Spleen (tissue), 11 donors: Measurements from ENCODE around the gene BSPRY. TPM values are rescaled to one million over a fixed set of nuclear protein-coding genes. Genes with fewer than 3 reads are reported as not detected.

Experiments used
- DNase-seq: peaks from one replicate; pipeline ENCODE4 v3.0.0-alpha.2; 2020
- H3K27ac ChIP-seq, 8 donors: fragments of 200-600 bp; sonication (generic) in 7 of 8; 1 replicate in 4 of 8; 2 replicates in 4 of 8; pipeline versions ENCODE4 v1.5.0 to v1.8.0; 2016 to 2021; ENCODE audit warnings: inconsistent platforms in 4 of 8, mild to moderate bottlenecking in 4 of 8, moderate library complexity in 1 of 8
- H3K27me3 ChIP-seq, 7 donors: fragments of 200-600 bp; sonication (generic) in 6 of 7; replicated peaks in 1 of 7; 1 replicate in 4 of 7; 2 replicates in 3 of 7; pipeline versions ENCODE4 v1.5.0 to v1.8.0; 2016 to 2021; ENCODE audit warnings: inconsistent platforms in 3 of 7, mild to moderate bottlenecking in 1 of 7
- H3K36me3 ChIP-seq, 6 donors: fragments of 200-600 bp; sonication (generic) in 5 of 6; 1 replicate in 4 of 6; 2 replicates in 2 of 6; pipeline versions ENCODE4 v1.5.0 to v1.8.0; 2016 to 2021; ENCODE audit warnings: inconsistent platforms in 2 of 6
- H3K4me1 ChIP-seq, 6 donors: fragments of 200-600 bp; sonication (generic) in 5 of 6; 1 replicate in 3 of 6; 2 replicates in 3 of 6; pipeline versions ENCODE4 v1.5.0 to v1.8.0; 2016 to 2021; ENCODE audit warnings: inconsistent platforms in 3 of 6
- H3K4me3 ChIP-seq, 8 donors: fragments of 200-600 bp; sonication (generic) in 7 of 8; 1 replicate in 4 of 8; 2 replicates in 4 of 8; pipeline versions ENCODE4 v1.5.0 to v1.8.0; 2016 to 2021; ENCODE audit warnings: inconsistent platforms in 4 of 8, mild to moderate bottlenecking in 4 of 8, moderate library complexity in 2 of 8
- H3K9me3 ChIP-seq, 8 donors: fragments of 200-600 bp; sonication (generic) in 7 of 8; 1 replicate in 4 of 8; 2 replicates in 4 of 8; pipeline versions ENCODE4 v1.5.0 to v1.8.0; 2016 to 2021; ENCODE audit warnings: inconsistent platforms in 4 of 8
- POLR2A ChIP-seq, 3 donors: fragments of 450-650 bp; IDR thresholded peaks; one replicate each; pipeline ENCODE4 v1.5.1; 2017; ENCODE audit warnings: antibody characterized with exemption in 3 of 3, mild to moderate bottlenecking in 1 of 3
- POLR2AphosphoS5 ChIP-seq, 3 donors: sonication (generic); formaldehyde crosslinking; IDR thresholded peaks; one replicate each; pipeline ENCODE4 v1.5.1; 2017; ENCODE audit warnings: antibody characterized with exemption in 3 of 3
- WGBS, 5 donors: extraction: QIAGEN DNeasy Blood & Tissue Kit in 3 of 5; methylation state at CpG; one replicate each; pipeline versions ENCODE4 v1.1.5 to v1.1.7; 2013 to 2018; 5-methylcytosine and 5-hydroxymethylcytosine counted together
- intact Hi-C: fragments of 100-400 bp; cut with DNase I; formaldehyde crosslinking; loops from one replicate; pipeline ENCODE4 v1.15.0; 2023; ENCODE audit warnings: low total_unique reads
- polyA plus RNA-seq, 3 donors: library from polyadenylated mRNA; stranded (reverse); fragments of 200-250 nt; gene quantifications; one replicate each; pipeline ENCODE4 v1.2.1, GENCODE V29; 2013
- total RNA-seq, 7 donors: library from RNA; depleted of rRNA in 3 of 7; stranded (reverse); fragments of >200 nt in 3 of 7; fragmentation: NEBNext Ultra II Directional in 4 of 7; extraction: Animal tissue kit (Norgen Biotek cat#: 25700) in 4 of 7; gene quantifications; one replicate each; pipeline versions ENCODE4 v1.1.0 to v1.2.1, GENCODE V29; 2016 to 2021
- TF ChIP-seq, protein P1 (sequence below), 11 experiments: fragments of 200-600 bp in 7 of 11; fragments of 450-650 bp in 4 of 11; sonication (generic) in 4 of 11; IDR thresholded peaks in 8 of 11; conservative IDR thresholded peaks in 3 of 11; 1 replicate in 7 of 11; 2 replicates in 4 of 11; pipeline versions ENCODE4 v1.4.0 to v1.8.0; 2016 to 2021; ENCODE audit warnings: antibody characterized with exemption in 11 of 11, inconsistent platforms in 4 of 11, mild to moderate bottlenecking in 1 of 11
- donor health status: healthy with polysubstance abuse.
- donor health status: DM: no; HTN: no; CAD: no; lungs with moderate emphysema.
- donor health status: DM: no; HTN: no; CAD: no.
- donor health status: Bipolar disorder and iron deficiency.
- donor health status: healthy.
- donor health status: DM: no; HTN: no; CAD: no.
- donor health status: DM: yes; HTN: yes; CAD: no.

BSPRY gene
- total and polyA plus RNA-seq, 10 donors = 0.26 to 1.7 (median 0.78) TPM

DNA sequence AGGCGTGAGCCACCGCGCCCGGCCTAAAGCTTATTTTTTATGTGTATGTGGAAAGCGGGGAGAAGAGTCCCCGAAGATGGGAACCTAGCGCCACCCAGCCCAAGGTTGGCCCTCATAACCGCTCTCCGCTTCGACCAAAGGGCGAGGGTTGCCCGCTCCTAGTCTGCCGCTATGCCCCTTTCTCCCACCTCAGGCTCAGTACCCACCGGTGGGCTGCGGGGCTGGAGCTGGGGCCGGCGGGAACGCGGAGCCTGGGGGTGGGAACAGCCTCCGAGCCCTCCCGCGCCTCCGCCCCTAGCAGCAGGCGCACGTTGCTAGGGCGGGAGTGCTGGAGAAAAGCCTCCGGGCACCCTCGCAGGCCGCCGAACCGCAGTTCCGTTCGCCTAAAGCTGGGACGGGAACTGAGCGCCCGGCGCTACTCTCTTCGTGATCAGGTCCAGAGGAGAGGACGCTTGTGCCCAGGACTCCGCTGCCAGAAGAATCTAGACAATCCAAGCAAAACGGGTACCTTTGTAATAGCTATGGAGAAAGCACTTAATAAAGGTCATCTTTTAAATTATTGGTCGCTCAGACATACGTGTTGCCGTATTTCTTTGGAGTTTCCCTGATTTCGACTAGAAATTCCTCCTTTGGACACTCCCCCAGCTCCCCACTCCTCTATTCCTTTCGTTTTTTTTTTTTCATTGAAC lies 9.2 kb upstream of the BSPRY start, which contains the start of gene WDR31:
WDR31 (minus strand) TSS at position 265 of the 689 bp plus-strand sequence. CDS start 8,253 bp downstream, outside the sequence.
- intact Hi-C loops = no loop called here
- Histone ChIP-seq H3K27ac (peak within 1 kb of the TSS in 7 of 8 donors; percentile 51 to 77 (median 72)), H3K27me3 (no peaks in the 10 kb centered on the region), H3K4me1 (peaks cover 5 to 19% (median 13%) of the 10 kb centered on the region in 6 donors), H3K9me3 (no peaks in the 10 kb centered on the region), H3K36me3 (no peaks in the 10 kb centered on the region), H3K4me3 (peak within 1 kb of the TSS; percentile 74 to 99 (median 84))
- TF ChIP-seq POLR2A (IDR thresholded peaks at IDR 0.05) = no peak
- TF ChIP-seq, protein P1, sequence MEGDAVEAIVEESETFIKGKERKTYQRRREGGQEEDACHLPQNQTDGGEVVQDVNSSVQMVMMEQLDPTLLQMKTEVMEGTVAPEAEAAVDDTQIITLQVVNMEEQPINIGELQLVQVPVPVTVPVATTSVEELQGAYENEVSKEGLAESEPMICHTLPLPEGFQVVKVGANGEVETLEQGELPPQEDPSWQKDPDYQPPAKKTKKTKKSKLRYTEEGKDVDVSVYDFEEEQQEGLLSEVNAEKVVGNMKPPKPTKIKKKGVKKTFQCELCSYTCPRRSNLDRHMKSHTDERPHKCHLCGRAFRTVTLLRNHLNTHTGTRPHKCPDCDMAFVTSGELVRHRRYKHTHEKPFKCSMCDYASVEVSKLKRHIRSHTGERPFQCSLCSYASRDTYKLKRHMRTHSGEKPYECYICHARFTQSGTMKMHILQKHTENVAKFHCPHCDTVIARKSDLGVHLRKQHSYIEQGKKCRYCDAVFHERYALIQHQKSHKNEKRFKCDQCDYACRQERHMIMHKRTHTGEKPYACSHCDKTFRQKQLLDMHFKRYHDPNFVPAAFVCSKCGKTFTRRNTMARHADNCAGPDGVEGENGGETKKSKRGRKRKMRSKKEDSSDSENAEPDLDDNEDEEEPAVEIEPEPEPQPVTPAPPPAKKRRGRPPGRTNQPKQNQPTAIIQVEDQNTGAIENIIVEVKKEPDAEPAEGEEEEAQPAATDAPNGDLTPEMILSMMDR (IDR thresholded peaks at IDR 0.05 in 8 of 11, conservative IDR thresholded peaks at IDR 0.05 in 3 of 11) = no peak
- TF ChIP-seq POLR2AphosphoS5 (IDR thresholded peaks at IDR 0.05) = peak; percentile 80 to 88 (median 86)
- DNase-seq = peak; percentile 96
- WGBS, 5 donors = 1% methylated on average over 26 to 46 of the region's 46 CpGs

DNA sequence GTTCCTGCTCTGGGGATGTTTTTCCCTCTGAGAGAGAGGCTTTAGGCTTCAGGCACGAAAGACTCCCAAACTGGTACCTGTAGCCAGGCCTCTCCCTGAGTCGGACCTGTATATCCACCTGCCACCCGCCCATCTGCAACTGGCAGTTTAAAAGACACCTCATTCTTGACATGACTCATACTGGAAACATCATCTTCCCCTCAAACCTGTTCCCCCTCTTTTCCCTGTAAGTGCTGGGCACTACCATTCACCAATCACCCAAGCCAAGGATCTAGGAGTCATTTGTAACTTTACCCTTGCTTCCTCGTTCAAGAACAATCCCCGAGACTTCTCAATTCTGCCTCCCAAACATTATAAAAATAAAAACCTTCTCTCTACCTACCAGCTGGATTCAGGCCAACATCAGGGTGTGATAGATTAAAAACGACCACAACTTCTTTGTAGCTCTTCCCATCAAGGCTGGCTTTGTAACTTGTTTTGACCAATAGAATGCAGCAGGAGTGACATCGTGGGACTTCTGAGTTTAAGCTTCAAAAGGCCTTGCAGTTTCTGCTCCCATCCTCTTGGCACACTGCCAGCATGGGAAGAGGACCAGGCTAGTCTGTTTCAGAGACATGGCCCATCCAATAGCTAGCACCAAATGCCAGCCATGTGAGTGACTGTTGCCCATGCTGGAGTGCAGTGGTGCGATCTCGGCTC lies 7.5 kb upstream of the BSPRY start:
- H3K9me3 ChIP-seq = no peaks in the 10 kb centered on the region
- no peak for DNase-seq
- no peak overlapping the region for H3K4me3 ChIP-seq
- WGBS, 5 donors = 67 to 76% (median 74%) methylated on average over 9 of the region's 9 CpGs
- H3K27ac ChIP-seq = no peak overlapping the region
- H3K36me3 ChIP-seq = no peaks in the 10 kb centered on the region
- intact Hi-C loops = no loop called here
- peaks cover 5 to 19% (median 13%) of the 10 kb centered on the region in 6 donors for H3K4me1 ChIP-seq
- no peaks in the 10 kb centered on the region for H3K27me3 ChIP-seq
- TF ChIP-seq POLR2AphosphoS5 (IDR thresholded peaks at IDR 0.05) (no peak), POLR2A (IDR thresholded peaks at IDR 0.05) (no peak)
- TF ChIP-seq, protein P1 (IDR thresholded peaks at IDR 0.05 in 8 of 11, conservative IDR thresholded peaks at IDR 0.05 in 3 of 11) = no peak

DNA sequence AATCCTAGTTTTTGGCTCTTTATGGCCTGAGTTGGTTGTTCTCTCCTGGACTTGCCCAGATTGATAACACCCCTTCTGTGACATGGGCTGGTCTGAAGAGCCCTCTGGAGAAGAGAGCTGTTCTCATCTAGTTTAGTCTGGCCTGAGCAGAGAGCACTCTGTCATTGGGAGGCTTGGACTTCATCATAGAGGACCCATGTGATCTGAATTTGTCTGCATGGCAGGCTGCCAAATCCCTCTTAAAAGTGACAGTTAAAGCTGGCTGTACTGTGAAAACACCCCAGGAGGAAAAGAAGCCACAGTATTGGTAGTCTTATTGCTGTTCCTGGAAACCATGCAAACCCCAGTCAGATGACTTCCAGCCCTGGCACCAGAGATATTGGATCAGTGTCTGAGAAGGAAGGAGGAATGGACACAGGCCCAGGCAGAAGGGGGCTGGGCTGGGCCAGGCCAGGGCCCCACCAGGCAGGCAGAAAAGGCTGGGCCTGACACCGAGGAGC lies 5.6 kb upstream of the BSPRY start:
- Histone ChIP-seq H3K4me3 (no peak overlapping the region), H3K27ac (peak overlapping the region in 6 of 8 donors; percentile 43 to 67 (median 52)), H3K9me3 (no peaks in the 10 kb centered on the region), H3K27me3 (peaks cover 0 to 1% (median 0%) of the 10 kb centered on the region in 7 donors), H3K36me3 (no peaks in the 10 kb centered on the region), H3K4me1 (peaks cover 5 to 19% (median 13%) of the 10 kb centered on the region in 6 donors)
- WGBS, 5 donors = 39 to 60% (median 56%) methylated on average over 1 of the region's 1 CpG
- no peak for DNase-seq
- TF ChIP-seq, protein P1 (IDR thresholded peaks at IDR 0.05 in 8 of 11, conservative IDR thresholded peaks at IDR 0.05 in 3 of 11) = no peak
- TF ChIP-seq POLR2A (IDR thresholded peaks at IDR 0.05) (no peak), POLR2AphosphoS5 (IDR thresholded peaks at IDR 0.05) (peak in 2 of 3 donors; percentile 29 to 33)
- intact Hi-C loops = no loop called here

DNA sequence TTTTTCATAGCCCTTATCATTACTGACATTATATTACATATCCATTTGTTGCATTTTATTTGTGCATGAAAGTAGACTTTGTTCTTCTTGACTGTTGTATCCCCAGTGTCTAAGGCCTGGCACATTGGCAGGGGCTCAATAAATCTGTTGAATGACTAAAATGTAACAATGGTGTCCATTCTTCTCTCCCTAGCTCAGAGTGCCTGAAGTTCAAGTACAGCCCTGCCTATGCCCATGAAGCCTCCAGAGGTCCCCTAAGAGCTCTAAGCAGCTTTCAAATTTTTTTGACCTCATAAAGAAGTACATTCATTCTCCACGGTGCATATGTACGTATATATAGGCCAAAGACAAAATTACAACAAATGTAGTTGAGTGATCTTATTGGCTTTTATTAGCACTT lies 4.2 kb upstream of the BSPRY start:
- intact Hi-C loops = no loop called here
- no peak for DNase-seq
- Histone ChIP-seq H3K36me3 (no peaks in the 10 kb centered on the region), H3K27me3 (peaks cover 0 to 15% (median 7%) of the 10 kb centered on the region in 7 donors), H3K27ac (no peak overlapping the region), H3K9me3 (no peaks in the 10 kb centered on the region), H3K4me1 (peaks cover 4 to 22% (median 14%) of the 10 kb centered on the region in 6 donors), H3K4me3 (no peak overlapping the region)
- WGBS, 5 donors = 83 to 92% (median 85%) methylated on average over 2 of the region's 2 CpGs
- TF ChIP-seq POLR2AphosphoS5 (IDR thresholded peaks at IDR 0.05) = no peak
- TF ChIP-seq POLR2A (IDR thresholded peaks at IDR 0.05) = no peak
- TF ChIP-seq, protein P1 (IDR thresholded peaks at IDR 0.05 in 8 of 11, conservative IDR thresholded peaks at IDR 0.05 in 3 of 11) = no peak
